EL (cell line): ENCODE data around the gene MAGEH1.

Experiments used
- DNase-seq: peaks from one replicate; pipeline ENCODE4 v3.0.0-alpha.2; 2016

Gene MAGEH1

GRCh38 chrX:55490974-55491373 is 39.0 kb downstream of the MAGEH1 start:
- no peak for DNase-seq
